ENCODE measurements around the gene CAMTA1. TPM values are rescaled to one million over a fixed set of nuclear protein-coding genes. Genes with fewer than 3 reads are reported as not detected.
A peak's percentile ranks its signal among the peaks of the same experiment; 100 is the strongest.

Gene CAMTA1
- polyA plus RNA-seq, 1 donor from 2014 or later: 79.0 TPM

GRCh38 chr1:6898974-6899539, 113.8 kb downstream of the CAMTA1 start:
- Mint-ChIP-seq H3K9me3 (no peaks in the 10 kb centered on the region), H3K27ac (no peak overlapping the region), H3K36me3 (no peaks in the 10 kb centered on the region), H3K4me1 (peaks cover 0 to 2% (median 0%) of the 10 kb centered on the region in 3 donors), H3K27me3 (no peaks in the 10 kb centered on the region), H3K4me3 (no peak overlapping the region)

DNA sequence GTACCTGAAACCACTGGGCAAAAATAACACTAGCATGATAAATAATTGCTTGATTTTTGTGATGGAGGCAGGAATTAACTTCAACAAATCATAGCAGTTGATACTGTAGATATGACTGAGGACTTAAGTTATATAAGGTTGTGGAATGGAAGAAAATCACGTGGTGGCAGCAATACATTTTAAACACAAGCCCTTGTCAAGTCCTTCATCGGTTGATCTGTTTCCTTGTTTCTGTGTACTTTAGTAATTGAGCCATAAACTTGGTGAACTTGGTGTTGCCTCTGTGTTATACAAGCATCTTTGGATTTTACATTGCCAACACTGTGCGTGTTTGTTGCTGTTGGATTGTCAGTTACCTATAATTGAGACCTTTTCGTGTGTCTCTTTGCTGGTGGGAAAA, 114.4 kb downstream of the CAMTA1 start:
- Mint-ChIP-seq H3K4me1 (peaks cover 0 to 2% (median 0%) of the 10 kb centered on the region in 3 donors), H3K27me3 (no peaks in the 10 kb centered on the region), H3K4me3 (no peak overlapping the region), H3K9me3 (no peaks in the 10 kb centered on the region), H3K36me3 (no peaks in the 10 kb centered on the region), H3K27ac (no peak overlapping the region)

GRCh38 chr1:6902153-6902552, 116.9 kb downstream of the CAMTA1 start:
- Mint-ChIP-seq H3K36me3 (no peaks in the 10 kb centered on the region), H3K9me3 (no peaks in the 10 kb centered on the region), H3K27ac (peak overlapping the region in 1 of 3 donors; percentile 8), H3K4me1 (peaks cover 0 to 2% (median 0%) of the 10 kb centered on the region in 3 donors), H3K4me3 (no peak overlapping the region), H3K27me3 (no peaks in the 10 kb centered on the region)

DNA sequence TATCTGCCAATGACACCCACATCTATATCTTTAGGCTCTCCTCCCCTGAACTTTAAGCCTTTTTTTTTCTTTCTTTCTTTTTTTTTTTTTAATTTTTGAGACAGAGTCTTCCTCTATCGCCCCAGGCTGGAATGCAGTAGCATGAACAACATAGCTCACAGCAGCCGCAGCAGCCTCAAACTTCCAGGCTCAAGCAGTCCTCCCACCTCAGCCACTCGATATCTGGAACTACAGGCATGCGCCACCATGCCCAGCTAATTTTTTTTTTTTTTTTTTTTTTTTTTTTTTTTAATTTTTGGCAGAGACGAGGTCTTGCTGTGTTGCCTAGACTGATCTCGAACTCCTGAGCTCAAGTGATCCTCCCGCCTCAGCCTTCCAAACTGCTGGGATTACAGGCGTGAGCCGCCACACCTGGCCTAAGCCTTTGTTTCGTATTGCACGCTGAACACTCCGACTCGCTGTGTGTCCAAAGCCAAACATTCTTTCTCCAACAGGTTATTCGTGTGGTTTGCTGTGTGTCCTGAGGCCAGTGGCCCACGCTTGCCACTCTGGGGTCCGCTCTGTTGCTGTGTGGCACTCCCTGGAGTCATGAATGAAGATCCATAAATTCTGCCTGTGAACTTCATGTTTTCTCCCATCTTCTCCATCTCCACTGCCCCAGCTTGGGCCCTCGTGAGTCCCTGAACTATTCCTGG, 119.4 kb downstream of the CAMTA1 start:
- Mint-ChIP-seq H3K36me3 (no peaks in the 10 kb centered on the region), H3K27ac (no peak overlapping the region), H3K27me3 (no peaks in the 10 kb centered on the region), H3K4me3 (peak overlapping the region in 1 of 4 donors; percentile 5), H3K4me1 (peaks cover 0 to 2% (median 0%) of the 10 kb centered on the region in 3 donors), H3K9me3 (no peaks in the 10 kb centered on the region)

DNA sequence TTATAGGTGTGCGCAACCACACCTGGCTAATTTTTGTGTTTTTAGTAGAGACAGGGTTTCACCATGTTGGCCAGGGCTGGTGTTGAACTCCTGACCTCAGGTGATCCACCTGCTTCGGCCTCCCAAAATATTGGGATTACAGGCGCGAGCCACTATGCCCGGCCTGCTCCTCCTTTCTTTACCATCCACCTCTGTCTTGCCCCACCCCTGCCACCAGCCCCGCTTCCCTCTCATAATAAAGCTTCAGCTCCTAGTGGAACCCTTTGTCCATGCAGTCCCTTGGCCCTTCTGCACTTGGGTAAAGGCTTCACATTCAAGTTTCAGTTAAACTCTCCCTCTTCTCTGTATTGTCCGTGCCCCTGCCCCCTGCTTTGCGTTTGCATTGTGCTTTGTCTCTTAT, 120.1 kb downstream of the CAMTA1 start:
- H3K4me3 Mint-ChIP-seq: no peak overlapping the region
- H3K27me3 Mint-ChIP-seq: no peaks in the 10 kb centered on the region
- no peaks in the 10 kb centered on the region for H3K9me3 Mint-ChIP-seq
- H3K27ac Mint-ChIP-seq: no peak overlapping the region
- H3K4me1 Mint-ChIP-seq: peaks cover 0 to 2% (median 0%) of the 10 kb centered on the region in 3 donors
- no peaks in the 10 kb centered on the region for H3K36me3 Mint-ChIP-seq

DNA sequence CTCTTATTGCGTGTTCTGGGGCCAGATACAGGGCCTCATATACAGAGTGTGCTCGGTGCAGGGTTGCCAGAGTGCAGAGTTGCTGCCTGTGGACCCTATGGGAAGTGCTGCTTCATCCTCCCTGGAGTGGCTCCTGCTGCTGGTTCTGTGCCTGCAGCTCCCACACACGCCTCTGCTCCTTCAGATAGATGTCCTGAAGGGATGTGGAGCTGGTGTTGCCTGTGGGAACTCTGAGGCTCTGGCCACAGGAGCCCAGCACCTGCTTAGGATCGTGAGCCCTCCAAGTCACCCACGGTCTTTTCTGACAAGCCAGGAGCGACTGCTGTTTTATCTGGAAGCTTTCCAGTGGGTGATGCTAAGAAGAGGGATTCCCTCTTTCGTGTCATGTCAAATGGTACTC, 120.5 kb downstream of the CAMTA1 start:
- no peak overlapping the region for H3K4me3 Mint-ChIP-seq
- no peaks in the 10 kb centered on the region for H3K36me3 Mint-ChIP-seq
- H3K27me3 Mint-ChIP-seq: no peaks in the 10 kb centered on the region
- H3K27ac Mint-ChIP-seq: no peak overlapping the region
- H3K9me3 Mint-ChIP-seq: no peaks in the 10 kb centered on the region
- peaks cover 0 to 2% (median 0%) of the 10 kb centered on the region in 3 donors for H3K4me1 Mint-ChIP-seq

GRCh38 chr1:6906783-6907182, 121.5 kb downstream of the CAMTA1 start:
- no peak overlapping the region for H3K27ac Mint-ChIP-seq
- H3K27me3 Mint-ChIP-seq: peaks cover under 1% of the 10 kb centered on the region

DNA sequence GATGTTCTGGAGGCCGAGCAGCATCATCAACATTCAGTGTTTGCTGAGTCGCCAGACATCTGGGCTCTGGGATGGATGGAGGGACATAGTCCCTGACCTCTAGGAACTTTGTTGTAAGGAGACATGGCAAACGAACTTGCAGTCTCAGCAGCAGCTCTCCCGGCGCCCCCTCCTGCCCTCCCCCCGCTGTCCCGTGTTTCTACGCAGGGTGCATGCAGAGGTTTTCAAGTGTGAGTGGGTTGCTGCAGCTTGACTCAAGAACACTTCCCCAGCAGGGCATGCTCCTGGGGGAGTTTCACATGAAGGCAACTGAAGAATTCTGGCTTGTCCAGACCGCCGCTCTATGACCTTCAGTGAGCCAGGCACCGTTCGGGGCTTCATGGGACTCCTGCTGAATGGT, 121.9 kb downstream of the CAMTA1 start:
- H3K9me3 Mint-ChIP-seq: no peaks in the 10 kb centered on the region
- H3K4me3 Mint-ChIP-seq: no peak overlapping the region
- H3K4me1 Mint-ChIP-seq: peaks cover 0 to 2% (median 0%) of the 10 kb centered on the region in 3 donors
- H3K27me3 Mint-ChIP-seq: peaks cover 2% of the 10 kb centered on the region
- no peaks in the 10 kb centered on the region for H3K36me3 Mint-ChIP-seq
- no peak overlapping the region for H3K27ac Mint-ChIP-seq

More at GRCh38 chr1:6906783-6907182, 121.5 kb downstream of the CAMTA1 start:
- Mint-ChIP-seq H3K36me3 (no peaks in the 10 kb centered on the region), H3K4me1 (peaks cover 0 to 2% (median 0%) of the 10 kb centered on the region in 3 donors), H3K9me3 (no peaks in the 10 kb centered on the region), H3K4me3 (no peak overlapping the region)

DNA sequence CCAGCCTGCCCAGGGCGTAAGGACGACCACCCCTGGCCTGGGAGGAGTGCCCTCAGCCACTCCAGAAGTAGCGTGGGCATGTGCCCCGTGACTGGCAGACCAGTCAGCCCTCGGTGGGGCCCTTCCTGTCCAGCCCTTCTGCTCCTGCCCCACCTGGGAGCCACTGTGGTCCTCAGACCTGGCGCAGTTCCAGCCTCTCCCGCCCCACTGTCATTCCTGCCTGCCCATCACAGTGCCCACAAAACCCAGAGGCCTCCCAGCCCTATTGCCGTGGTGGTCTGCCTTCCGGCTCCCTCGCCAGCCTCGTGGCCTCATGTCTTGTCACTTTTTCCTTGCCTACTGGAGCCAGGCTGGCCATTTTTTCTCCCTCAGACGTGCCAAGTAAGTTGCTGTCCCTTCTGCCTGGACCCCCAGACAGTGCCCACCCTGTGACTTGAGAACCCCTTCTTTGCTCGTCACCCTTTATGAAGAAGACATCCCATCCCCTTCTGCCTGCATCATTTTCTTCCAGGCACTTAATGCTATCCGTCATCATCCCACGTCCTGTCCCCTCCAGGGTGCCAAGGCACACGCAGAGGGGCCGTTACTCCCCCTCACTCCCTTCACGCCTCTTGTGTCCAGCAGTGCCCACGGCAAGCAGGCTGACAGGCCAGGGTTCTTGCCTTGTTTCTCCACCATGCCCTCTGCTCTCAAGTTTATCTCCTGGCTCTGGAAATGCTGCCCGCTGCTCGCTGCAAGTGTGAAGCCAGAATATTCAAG, 122.6 kb downstream of the CAMTA1 start:
- peaks cover 2% of the 10 kb centered on the region for H3K27me3 Mint-ChIP-seq
- H3K27ac Mint-ChIP-seq: peak overlapping the region in 1 of 3 donors; percentile 2
- peaks cover 0 to 2% (median 0%) of the 10 kb centered on the region in 3 donors for H3K4me1 Mint-ChIP-seq
- no peak overlapping the region for H3K4me3 Mint-ChIP-seq
- H3K36me3 Mint-ChIP-seq: no peaks in the 10 kb centered on the region
- no peaks in the 10 kb centered on the region for H3K9me3 Mint-ChIP-seq

DNA sequence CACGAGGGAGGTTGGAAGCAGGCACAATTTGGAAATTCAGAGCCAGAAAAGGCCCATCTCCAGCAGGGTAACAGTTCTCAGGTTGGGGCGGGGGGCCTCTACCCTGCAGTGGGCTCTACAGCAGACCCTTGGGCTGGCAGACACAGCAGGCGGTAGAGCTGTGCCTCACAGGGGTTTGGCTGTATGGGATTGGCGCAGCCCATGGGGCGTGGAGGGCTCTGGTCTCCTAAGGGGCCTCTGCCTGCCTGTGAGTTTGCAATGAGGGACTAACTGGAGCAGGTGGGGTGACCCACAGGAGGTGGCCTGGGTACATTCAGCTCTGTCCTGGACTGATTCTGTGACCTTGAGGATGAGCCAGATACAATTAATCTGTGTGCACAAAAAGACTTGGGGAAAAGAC, 124.1 kb downstream of the CAMTA1 start:
- Mint-ChIP-seq H3K36me3 (no peaks in the 10 kb centered on the region), H3K4me3 (no peak overlapping the region), H3K27me3 (peaks cover 10% of the 10 kb centered on the region), H3K9me3 (peaks cover 0 to 4% (median 3%) of the 10 kb centered on the region in 3 donors), H3K27ac (no peak overlapping the region), H3K4me1 (no peaks in the 10 kb centered on the region)

GRCh38 chr1:6909857-6910256, 124.6 kb downstream of the CAMTA1 start:
- Mint-ChIP-seq H3K27ac (no peak overlapping the region), H3K4me1 (no peaks in the 10 kb centered on the region), H3K27me3 (peaks cover 10% of the 10 kb centered on the region), H3K4me3 (no peak overlapping the region), H3K9me3 (peaks cover 0 to 4% (median 3%) of the 10 kb centered on the region in 3 donors), H3K36me3 (no peaks in the 10 kb centered on the region)

- peaks cover 0 to 4% (median 3%) of the 10 kb centered on the region in 3 donors for H3K9me3 Mint-ChIP-seq
- peaks cover 11% of the 10 kb centered on the region for H3K27me3 Mint-ChIP-seq
- no peaks in the 10 kb centered on the region for H3K36me3 Mint-ChIP-seq
- no peak overlapping the region for H3K4me3 Mint-ChIP-seq
- H3K4me1 Mint-ChIP-seq: no peaks in the 10 kb centered on the region
- H3K27ac Mint-ChIP-seq: no peak overlapping the region
These were observed 126.0 kb downstream of the CAMTA1 start for GRCh38 chr1:6911021-6911941.

GRCh38 chr1:6911974-6912373, 126.7 kb downstream of the CAMTA1 start:
- Mint-ChIP-seq H3K27me3 (peaks cover 17% of the 10 kb centered on the region), H3K4me1 (no peaks in the 10 kb centered on the region), H3K4me3 (no peak overlapping the region), H3K27ac (no peak overlapping the region), H3K36me3 (no peaks in the 10 kb centered on the region), H3K9me3 (peaks cover 0 to 4% (median 3%) of the 10 kb centered on the region in 3 donors)

- no peak overlapping the region for H3K4me3 Mint-ChIP-seq
- H3K36me3 Mint-ChIP-seq: no peaks in the 10 kb centered on the region
- peaks cover 17% of the 10 kb centered on the region for H3K27me3 Mint-ChIP-seq
- H3K4me1 Mint-ChIP-seq: no peaks in the 10 kb centered on the region
- H3K9me3 Mint-ChIP-seq: peaks cover 0 to 4% (median 3%) of the 10 kb centered on the region in 3 donors
- no peak overlapping the region for H3K27ac Mint-ChIP-seq
These were observed 127.3 kb downstream of the CAMTA1 start for GRCh38 chr1:6912518-6912917.
